ENCODE data around the gene ERCC6L.
A peak's percentile ranks its signal among the peaks of the same experiment; 100 is the strongest.

DNA sequence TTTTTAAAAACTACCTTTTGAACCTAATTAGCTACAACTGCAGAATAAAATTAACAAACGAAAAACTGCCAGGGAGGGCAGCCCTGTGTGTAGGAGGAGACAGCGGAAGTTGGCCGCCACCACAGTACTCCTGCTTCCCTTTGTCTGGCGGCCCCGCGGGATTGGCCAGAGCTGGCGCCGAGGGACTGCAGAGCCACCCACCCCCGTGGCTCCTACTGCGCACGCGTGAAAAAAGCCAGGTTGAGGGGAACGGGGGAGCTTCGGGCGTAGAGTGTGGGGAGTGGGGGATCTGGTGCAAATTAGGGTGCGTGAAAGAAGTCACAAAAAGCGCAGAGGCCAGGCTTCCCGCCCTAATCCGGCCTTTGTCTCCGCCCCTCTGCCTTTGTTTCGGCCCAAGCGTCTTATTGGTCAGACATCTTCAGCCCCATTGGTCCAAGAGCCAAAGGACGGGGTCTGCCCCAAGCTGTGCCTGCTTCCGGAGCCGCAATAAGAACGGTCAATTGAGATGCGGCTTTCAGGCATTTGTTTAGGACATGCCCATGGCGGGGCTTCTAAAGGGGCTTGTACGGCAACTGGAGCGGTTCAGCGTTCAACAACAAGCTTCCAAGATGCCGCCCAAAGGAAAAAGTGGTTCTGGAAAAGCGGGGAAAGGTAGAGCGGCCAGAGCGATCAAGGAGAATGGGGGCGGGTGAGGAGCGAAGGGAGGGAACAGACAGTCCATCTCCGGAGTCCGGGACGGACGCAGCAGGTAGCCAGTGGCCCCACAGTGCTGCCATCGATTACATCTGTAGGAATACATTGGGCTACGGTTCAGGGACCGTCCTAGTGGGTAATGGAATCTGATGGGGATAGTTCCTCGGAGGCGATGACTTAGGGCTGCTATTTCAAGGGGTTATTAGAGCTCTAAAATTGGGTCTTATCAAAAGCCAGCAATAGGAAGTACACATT lies 57.4 kb downstream of the ERCC6L start, which contains the start of gene PIN4:
- TF ChIP-seq, protein P1, sequence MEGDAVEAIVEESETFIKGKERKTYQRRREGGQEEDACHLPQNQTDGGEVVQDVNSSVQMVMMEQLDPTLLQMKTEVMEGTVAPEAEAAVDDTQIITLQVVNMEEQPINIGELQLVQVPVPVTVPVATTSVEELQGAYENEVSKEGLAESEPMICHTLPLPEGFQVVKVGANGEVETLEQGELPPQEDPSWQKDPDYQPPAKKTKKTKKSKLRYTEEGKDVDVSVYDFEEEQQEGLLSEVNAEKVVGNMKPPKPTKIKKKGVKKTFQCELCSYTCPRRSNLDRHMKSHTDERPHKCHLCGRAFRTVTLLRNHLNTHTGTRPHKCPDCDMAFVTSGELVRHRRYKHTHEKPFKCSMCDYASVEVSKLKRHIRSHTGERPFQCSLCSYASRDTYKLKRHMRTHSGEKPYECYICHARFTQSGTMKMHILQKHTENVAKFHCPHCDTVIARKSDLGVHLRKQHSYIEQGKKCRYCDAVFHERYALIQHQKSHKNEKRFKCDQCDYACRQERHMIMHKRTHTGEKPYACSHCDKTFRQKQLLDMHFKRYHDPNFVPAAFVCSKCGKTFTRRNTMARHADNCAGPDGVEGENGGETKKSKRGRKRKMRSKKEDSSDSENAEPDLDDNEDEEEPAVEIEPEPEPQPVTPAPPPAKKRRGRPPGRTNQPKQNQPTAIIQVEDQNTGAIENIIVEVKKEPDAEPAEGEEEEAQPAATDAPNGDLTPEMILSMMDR (IDR thresholded peaks at IDR 0.05) = no peak
- TF ChIP-seq POLR2A (IDR thresholded peaks at IDR 0.05; ENCODE audit: low read depth) = no peak
- TF ChIP-seq EP300 (IDR thresholded peaks at IDR 0.05) = no peak
- peak; percentile 55 to 72 for TF ChIP-seq POLR2AphosphoS5 (IDR thresholded peaks at IDR 0.05)
